Fibroblast of lung (primary cell): ENCODE results near the gene CPN2. TPM values are rescaled to one million over a fixed set of nuclear protein-coding genes. Genes with fewer than 3 reads are reported as not detected.

Experiments
- DNase-seq, 2 donors: peaks; one replicate each; pipeline versions ENCODE4 v3.0.0 to v3.0.0-alpha.2; 2010; ENCODE audit warnings: low read depth in 2 of 2
- H2AFZ ChIP-seq: 2 replicates; pipeline ENCODE4 v1.5.1; 2012; ENCODE audit warnings: low read length, control low read depth, inconsistent platforms
- H3K27ac ChIP-seq: 2 replicates; pipeline ENCODE4 v1.5.1; 2011; ENCODE audit warnings: low read length, control low read depth; ENCODE audit not compliant: insufficient read depth
- H3K27me3 ChIP-seq: 2 replicates; pipeline ENCODE4 v1.5.1; 2011; ENCODE audit warnings: mild to moderate bottlenecking, low read length; ENCODE audit not compliant: control insufficient read depth, insufficient read depth
- H3K36me3 ChIP-seq: 2 replicates; pipeline ENCODE4 v1.5.1; 2011; ENCODE audit warnings: low read length; ENCODE audit not compliant: control insufficient read depth, insufficient read depth
- H3K4me1 ChIP-seq: 2 replicates; pipeline ENCODE4 v1.5.1; 2011; ENCODE audit warnings: low read length; ENCODE audit not compliant: control insufficient read depth, insufficient read depth; ENCODE audit errors: extremely low read depth
- H3K4me2 ChIP-seq: 2 replicates; pipeline ENCODE4 v1.5.1; 2011; ENCODE audit warnings: low read length, control low read depth; ENCODE audit not compliant: insufficient read depth; ENCODE audit errors: extremely low read depth
- H3K4me3 ChIP-seq, 4 experiments: fragments of 200-600 bp in 1 of 4; sonication (generic) in 1 of 4; replicated peaks in 1 of 4; 2 replicates each; pipeline ENCODE4 v1.5.1; 2011 to 2016; ENCODE audit warnings: low read length in 4 of 4, low read depth in 3 of 4, mild to moderate bottlenecking in 3 of 4, control low read depth in 2 of 4, inconsistent platforms in 1 of 4, mixed read lengths in 1 of 4; ENCODE audit not compliant: insufficient read depth in 1 of 4; ENCODE audit errors: control extremely low read depth in 1 of 4
- H3K79me2 ChIP-seq: 2 replicates; pipeline ENCODE4 v1.5.1; 2012; ENCODE audit warnings: mild to moderate bottlenecking, low read length, inconsistent platforms; ENCODE audit not compliant: control insufficient read depth, insufficient read depth
- H3K9ac ChIP-seq: 2 replicates; pipeline ENCODE4 v1.5.1; 2011; ENCODE audit warnings: mild to moderate bottlenecking, low read length, control low read depth; ENCODE audit not compliant: insufficient read depth
- H3K9me3 ChIP-seq: 2 replicates; pipeline ENCODE4 v1.5.1; 2012; ENCODE audit warnings: low read depth, low read length; ENCODE audit not compliant: control insufficient read depth, insufficient read depth
- H4K20me1 ChIP-seq: 2 replicates; pipeline ENCODE4 v1.5.1; 2011; ENCODE audit warnings: low read length; ENCODE audit not compliant: control insufficient read depth, insufficient read depth; ENCODE audit errors: extremely low read depth
- EZH2 ChIP-seq: IDR thresholded peaks from 2 replicates; pipeline ENCODE4 v1.5.1; 2012; ENCODE audit warnings: low read length, control low read depth, mild to moderate bottlenecking; ENCODE audit errors: missing control alignments
- polyA plus RNA-seq, 2 donors: library from polyadenylated mRNA; depleted of rRNA in 1 of 2; stranded (reverse) in 1 of 2; unstranded in 1 of 2; fragments of >200 nt; gene quantifications; 2 replicates each; pipeline ENCODE4 v1.2.1, GENCODE V29; 2011 to 2012; ENCODE audit warnings: missing spikeins in 1 of 2
- total RNA-seq: library from RNA; depleted of rRNA; stranded (reverse); fragments of >200 nt; gene quantifications from 2 replicates; pipeline ENCODE4 v1.2.1, GENCODE V29; 2014
- TF ChIP-seq, protein P1 (sequence below), 2 donors: IDR thresholded peaks in 1 of 2; conservative IDR thresholded peaks in 1 of 2; 1 replicate in 1 of 2; 2 replicates in 1 of 2; pipeline ENCODE4 v1.5.1; 2011 to 2012; ENCODE audit warnings: low read length in 2 of 2, control low read depth in 1 of 2, inconsistent platforms in 1 of 2, low read depth in 1 of 2, mild to moderate bottlenecking in 1 of 2

The CPN2 gene
- total and polyA plus RNA-seq, 2 donors (not counting 1 experiment from before 2014, with no cell fraction given): not detected

DNA sequence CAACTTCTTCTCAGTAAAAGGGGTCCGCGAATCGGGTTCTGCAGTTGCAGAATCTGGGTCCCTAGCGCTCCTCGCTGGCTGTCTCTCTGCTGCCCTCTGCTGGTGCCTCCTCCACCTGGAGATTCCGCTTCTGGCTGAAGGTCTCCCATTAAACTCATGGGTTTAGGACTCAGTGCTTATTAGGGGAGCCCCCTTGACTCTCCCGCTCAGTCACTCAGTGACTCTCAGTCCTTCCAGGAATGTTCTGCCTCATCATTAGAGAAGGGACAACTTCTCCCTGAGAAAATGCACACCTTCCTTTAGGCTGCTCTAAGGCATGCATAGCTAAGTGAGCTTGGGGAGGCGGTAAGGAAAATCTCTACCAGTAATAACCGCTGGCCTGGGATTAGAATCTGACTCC is 7.1 kb downstream of the CPN2 start:
- Histone ChIP-seq H3K4me1 (peaks cover 2% of the 10 kb centered on the region), H2AFZ (no peak overlapping the region), H4K20me1 (no peaks in the 10 kb centered on the region), H3K4me3 (no peak overlapping the region), H3K36me3 (no peaks in the 10 kb centered on the region), H3K79me2 (no peaks in the 10 kb centered on the region), H3K9ac (no peak overlapping the region), H3K4me2 (no peak overlapping the region), H3K9me3 (no peaks in the 10 kb centered on the region), H3K27ac (no peak overlapping the region), H3K27me3 (no peaks in the 10 kb centered on the region)
- peak; percentile 39 to 63 for DNase-seq
- TF ChIP-seq, protein P1, sequence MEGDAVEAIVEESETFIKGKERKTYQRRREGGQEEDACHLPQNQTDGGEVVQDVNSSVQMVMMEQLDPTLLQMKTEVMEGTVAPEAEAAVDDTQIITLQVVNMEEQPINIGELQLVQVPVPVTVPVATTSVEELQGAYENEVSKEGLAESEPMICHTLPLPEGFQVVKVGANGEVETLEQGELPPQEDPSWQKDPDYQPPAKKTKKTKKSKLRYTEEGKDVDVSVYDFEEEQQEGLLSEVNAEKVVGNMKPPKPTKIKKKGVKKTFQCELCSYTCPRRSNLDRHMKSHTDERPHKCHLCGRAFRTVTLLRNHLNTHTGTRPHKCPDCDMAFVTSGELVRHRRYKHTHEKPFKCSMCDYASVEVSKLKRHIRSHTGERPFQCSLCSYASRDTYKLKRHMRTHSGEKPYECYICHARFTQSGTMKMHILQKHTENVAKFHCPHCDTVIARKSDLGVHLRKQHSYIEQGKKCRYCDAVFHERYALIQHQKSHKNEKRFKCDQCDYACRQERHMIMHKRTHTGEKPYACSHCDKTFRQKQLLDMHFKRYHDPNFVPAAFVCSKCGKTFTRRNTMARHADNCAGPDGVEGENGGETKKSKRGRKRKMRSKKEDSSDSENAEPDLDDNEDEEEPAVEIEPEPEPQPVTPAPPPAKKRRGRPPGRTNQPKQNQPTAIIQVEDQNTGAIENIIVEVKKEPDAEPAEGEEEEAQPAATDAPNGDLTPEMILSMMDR (conservative IDR thresholded peaks at IDR 0.05 in 1 of 2, IDR thresholded peaks at IDR 0.05 in 1 of 2; ENCODE audit: low read depth in 1 of 2, low read length in 2 of 2): peak; percentile 81 to 96
- no peak for TF ChIP-seq EZH2

DNA sequence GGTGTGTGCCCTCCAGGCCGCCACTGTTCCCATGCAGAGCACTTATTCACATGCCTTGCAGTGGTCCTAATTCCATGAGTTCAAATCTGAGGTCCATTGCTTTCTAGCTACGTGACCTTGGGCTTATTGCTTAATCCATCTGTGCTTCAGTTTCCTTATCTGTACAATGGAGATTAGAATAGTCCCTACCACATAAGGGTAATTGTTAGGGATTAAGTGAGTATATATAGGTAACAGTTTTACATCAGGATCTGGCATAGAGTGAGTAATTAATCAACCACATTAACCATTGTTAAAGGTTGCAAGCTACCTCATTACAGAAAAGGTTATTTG is 7.6 kb downstream of the CPN2 start:
- Histone ChIP-seq H3K36me3 (no peaks in the 10 kb centered on the region), H3K9ac (no peak overlapping the region), H3K27me3 (no peaks in the 10 kb centered on the region), H3K4me2 (no peak overlapping the region), H4K20me1 (no peaks in the 10 kb centered on the region), H2AFZ (no peak overlapping the region), H3K79me2 (no peaks in the 10 kb centered on the region), H3K4me1 (peaks cover 2% of the 10 kb centered on the region), H3K27ac (no peak overlapping the region), H3K9me3 (no peaks in the 10 kb centered on the region), H3K4me3 (no peak overlapping the region)
- no peak for DNase-seq
- TF ChIP-seq, protein P1 (conservative IDR thresholded peaks at IDR 0.05 in 1 of 2, IDR thresholded peaks at IDR 0.05 in 1 of 2; ENCODE audit: low read depth in 1 of 2, low read length in 2 of 2): no peak
- TF ChIP-seq EZH2: no peak

DNA sequence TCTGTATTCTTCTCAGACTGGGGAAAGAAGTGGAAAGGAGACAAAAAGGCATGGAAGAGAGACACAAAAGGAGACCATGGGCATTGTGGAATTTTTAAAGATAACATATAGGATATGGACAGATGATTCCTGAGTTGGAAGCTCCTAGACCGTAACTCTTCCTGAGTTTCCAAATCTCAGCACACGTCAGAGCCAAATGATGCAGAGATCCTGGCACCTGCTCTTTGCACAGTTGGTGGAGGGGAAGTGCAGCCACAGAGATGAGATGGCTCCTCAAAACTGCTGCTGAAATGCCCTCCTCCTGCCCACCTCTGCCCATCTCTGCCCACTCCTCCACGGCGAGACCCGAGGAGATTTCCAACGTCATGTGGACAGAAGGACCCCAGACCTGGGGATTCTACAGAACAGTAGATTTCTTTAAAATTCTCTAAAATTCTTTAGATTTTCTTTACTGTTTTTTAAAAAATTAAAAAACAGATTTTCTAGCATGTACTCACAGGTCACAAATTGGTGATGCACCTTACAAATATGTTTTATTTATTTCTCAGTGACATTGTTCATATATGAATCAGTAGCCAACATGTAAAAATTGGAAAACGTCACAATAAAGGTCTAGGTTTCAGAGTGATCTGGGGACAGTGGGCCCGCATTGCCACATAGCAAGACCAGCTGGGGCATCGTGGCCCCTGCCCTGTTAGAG is 8.1 kb downstream of the CPN2 start:
- no peak for DNase-seq
- TF ChIP-seq EZH2: no peak
- Histone ChIP-seq H3K36me3 (no peaks in the 10 kb centered on the region), H3K4me3 (no peak overlapping the region), H2AFZ (no peak overlapping the region), H3K9ac (no peak overlapping the region), H3K4me2 (no peak overlapping the region), H3K9me3 (no peaks in the 10 kb centered on the region), H3K4me1 (peaks cover 2% of the 10 kb centered on the region), H3K27ac (no peak overlapping the region), H3K79me2 (no peaks in the 10 kb centered on the region), H4K20me1 (no peaks in the 10 kb centered on the region), H3K27me3 (no peaks in the 10 kb centered on the region)
